ENCODE measurements around the gene RAB36. TPM values are rescaled to one million over a fixed set of nuclear protein-coding genes. Genes with fewer than 3 reads are reported as not detected.

RAB36 gene
- total and polyA plus RNA-seq, 12 donors: 4.0 to 13.0 (median 7.2) TPM

- WGBS, 4 donors: 94 to 100% (median 97%) methylated on average over 1 to 9 of the region's 9 CpGs
- H3K4me3 ChIP-seq: no peak overlapping the region
- no peaks in the 10 kb centered on the region for H3K4me1 ChIP-seq (replicated peaks in 1 of 2)
- no peaks in the 10 kb centered on the region for H3K27me3 ChIP-seq
- H3K27ac ChIP-seq: no peak overlapping the region
- intact Hi-C loops (cut with DNase I): no loop called here
- no peaks in the 10 kb centered on the region for H3K36me3 ChIP-seq (replicated peaks in 1 of 2)
- H3K9me3 ChIP-seq (replicated peaks in 1 of 3): no peaks in the 10 kb centered on the region
- DNase-seq: no peak
- TF ChIP-seq, protein P1, sequence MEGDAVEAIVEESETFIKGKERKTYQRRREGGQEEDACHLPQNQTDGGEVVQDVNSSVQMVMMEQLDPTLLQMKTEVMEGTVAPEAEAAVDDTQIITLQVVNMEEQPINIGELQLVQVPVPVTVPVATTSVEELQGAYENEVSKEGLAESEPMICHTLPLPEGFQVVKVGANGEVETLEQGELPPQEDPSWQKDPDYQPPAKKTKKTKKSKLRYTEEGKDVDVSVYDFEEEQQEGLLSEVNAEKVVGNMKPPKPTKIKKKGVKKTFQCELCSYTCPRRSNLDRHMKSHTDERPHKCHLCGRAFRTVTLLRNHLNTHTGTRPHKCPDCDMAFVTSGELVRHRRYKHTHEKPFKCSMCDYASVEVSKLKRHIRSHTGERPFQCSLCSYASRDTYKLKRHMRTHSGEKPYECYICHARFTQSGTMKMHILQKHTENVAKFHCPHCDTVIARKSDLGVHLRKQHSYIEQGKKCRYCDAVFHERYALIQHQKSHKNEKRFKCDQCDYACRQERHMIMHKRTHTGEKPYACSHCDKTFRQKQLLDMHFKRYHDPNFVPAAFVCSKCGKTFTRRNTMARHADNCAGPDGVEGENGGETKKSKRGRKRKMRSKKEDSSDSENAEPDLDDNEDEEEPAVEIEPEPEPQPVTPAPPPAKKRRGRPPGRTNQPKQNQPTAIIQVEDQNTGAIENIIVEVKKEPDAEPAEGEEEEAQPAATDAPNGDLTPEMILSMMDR (IDR thresholded peaks at IDR 0.05): no peak
- no peak for TF ChIP-seq POLR2A (IDR thresholded peaks at IDR 0.05)
Measured at GRCh38 chr22:23168391-23169042, 23.2 kb downstream of the RAB36 start.

DNA sequence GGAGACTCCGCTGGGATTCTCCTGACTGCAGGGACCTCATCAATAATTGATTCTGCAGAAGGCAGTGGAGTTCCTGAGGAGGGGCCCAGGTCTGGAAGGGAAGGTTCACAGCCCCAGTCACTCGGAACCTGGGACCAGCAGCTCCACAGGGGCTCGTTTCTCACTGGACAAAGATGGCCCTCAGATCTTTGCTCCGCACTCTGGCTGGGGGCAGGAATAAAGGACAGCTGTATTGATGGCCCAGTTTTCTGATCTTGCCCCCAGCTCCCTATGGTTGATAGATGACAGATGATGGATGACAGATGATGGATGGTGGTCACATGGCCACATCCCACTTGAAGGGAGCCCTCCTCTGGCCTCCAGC is 23.7 kb downstream of the RAB36 start:
- H3K36me3 ChIP-seq (replicated peaks in 1 of 2): no peaks in the 10 kb centered on the region
- TF ChIP-seq, protein P1 (IDR thresholded peaks at IDR 0.05): no peak
- TF ChIP-seq POLR2A (IDR thresholded peaks at IDR 0.05): no peak
- no peaks in the 10 kb centered on the region for H3K27me3 ChIP-seq
- no peaks in the 10 kb centered on the region for H3K4me1 ChIP-seq (replicated peaks in 1 of 2)
- no peaks in the 10 kb centered on the region for H3K9me3 ChIP-seq (replicated peaks in 1 of 3)
- intact Hi-C loops (cut with DNase I): no loop called here
- no peak overlapping the region for H3K4me3 ChIP-seq
- no peak for DNase-seq
- H3K27ac ChIP-seq: no peak overlapping the region
- 80 to 94% (median 92%) methylated on average over 2 to 4 of the region's 4 CpGs for WGBS, 4 donors

GRCh38 chr22:23175817-23176644 is 30.8 kb downstream of the RAB36 start:
- no peaks in the 10 kb centered on the region for H3K9me3 ChIP-seq (replicated peaks in 1 of 3)
- DNase-seq: no peak
- no peak overlapping the region for H3K4me3 ChIP-seq
- no peak overlapping the region for H3K27ac ChIP-seq
- no peaks in the 10 kb centered on the region for H3K36me3 ChIP-seq (replicated peaks in 1 of 2)
- H3K4me1 ChIP-seq (replicated peaks in 1 of 2): peaks cover 6 to 20% of the 10 kb centered on the region in 2 donors
- WGBS, 4 donors: 93 to 97% (median 96%) methylated on average over 10 of the region's 10 CpGs
- no peaks in the 10 kb centered on the region for H3K27me3 ChIP-seq
- intact Hi-C loops (cut with DNase I): loop anchor here (2.0 to 5.0 kb wide), 3 partner anchors 106 to 211 kb away; no protein-coding TSS in a partner anchor
- no peak for TF ChIP-seq POLR2A (IDR thresholded peaks at IDR 0.05)
- TF ChIP-seq, protein P1 (IDR thresholded peaks at IDR 0.05): no peak

DNA sequence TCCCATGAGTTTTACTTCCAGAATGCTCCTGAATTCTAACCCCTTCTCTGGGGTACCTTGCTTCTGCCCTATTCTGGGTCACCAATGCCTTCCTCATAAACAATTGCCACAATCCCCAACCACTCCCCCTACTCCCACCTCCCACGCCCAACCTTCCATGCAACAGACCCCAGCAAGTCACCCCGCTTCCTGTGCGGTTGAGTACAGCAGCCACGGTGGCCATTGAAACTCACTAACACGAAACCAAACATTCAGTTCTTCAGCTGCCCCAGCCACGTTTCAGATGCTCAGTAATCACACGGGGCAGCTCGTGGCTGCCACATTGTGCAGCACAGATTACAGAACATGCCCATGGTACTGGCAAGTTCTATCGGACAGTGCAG is 31.4 kb downstream of the RAB36 start:
- peaks cover 11 to 22% of the 10 kb centered on the region in 2 donors for H3K4me1 ChIP-seq (replicated peaks in 1 of 2)
- H3K9me3 ChIP-seq (replicated peaks in 1 of 3): no peaks in the 10 kb centered on the region
- 86 to 97% (median 92%) methylated on average over 9 of the region's 9 CpGs for WGBS, 4 donors
- TF ChIP-seq, protein P1 (IDR thresholded peaks at IDR 0.05): no peak
- TF ChIP-seq POLR2A (IDR thresholded peaks at IDR 0.05): no peak
- no peak overlapping the region for H3K4me3 ChIP-seq
- H3K27me3 ChIP-seq: no peaks in the 10 kb centered on the region
- intact Hi-C loops (cut with DNase I): loop anchor here (2.0 to 5.0 kb wide), 3 partner anchors 106 to 211 kb away; no protein-coding TSS in a partner anchor
- no peaks in the 10 kb centered on the region for H3K36me3 ChIP-seq (replicated peaks in 1 of 2)
- no peak overlapping the region for H3K27ac ChIP-seq
- no peak for DNase-seq

Measured in adrenal gland (tissue), 12 donors.